ENCODE measurements around the gene ALPP. TPM values are rescaled to one million over a fixed set of nuclear protein-coding genes. Genes with fewer than 3 reads are reported as not detected.
A peak's percentile ranks its signal among the peaks of the same experiment; 100 is the strongest.

The ALPP gene
- total RNA-seq, 3 donors from 2014 or later, result not detected

DNA sequence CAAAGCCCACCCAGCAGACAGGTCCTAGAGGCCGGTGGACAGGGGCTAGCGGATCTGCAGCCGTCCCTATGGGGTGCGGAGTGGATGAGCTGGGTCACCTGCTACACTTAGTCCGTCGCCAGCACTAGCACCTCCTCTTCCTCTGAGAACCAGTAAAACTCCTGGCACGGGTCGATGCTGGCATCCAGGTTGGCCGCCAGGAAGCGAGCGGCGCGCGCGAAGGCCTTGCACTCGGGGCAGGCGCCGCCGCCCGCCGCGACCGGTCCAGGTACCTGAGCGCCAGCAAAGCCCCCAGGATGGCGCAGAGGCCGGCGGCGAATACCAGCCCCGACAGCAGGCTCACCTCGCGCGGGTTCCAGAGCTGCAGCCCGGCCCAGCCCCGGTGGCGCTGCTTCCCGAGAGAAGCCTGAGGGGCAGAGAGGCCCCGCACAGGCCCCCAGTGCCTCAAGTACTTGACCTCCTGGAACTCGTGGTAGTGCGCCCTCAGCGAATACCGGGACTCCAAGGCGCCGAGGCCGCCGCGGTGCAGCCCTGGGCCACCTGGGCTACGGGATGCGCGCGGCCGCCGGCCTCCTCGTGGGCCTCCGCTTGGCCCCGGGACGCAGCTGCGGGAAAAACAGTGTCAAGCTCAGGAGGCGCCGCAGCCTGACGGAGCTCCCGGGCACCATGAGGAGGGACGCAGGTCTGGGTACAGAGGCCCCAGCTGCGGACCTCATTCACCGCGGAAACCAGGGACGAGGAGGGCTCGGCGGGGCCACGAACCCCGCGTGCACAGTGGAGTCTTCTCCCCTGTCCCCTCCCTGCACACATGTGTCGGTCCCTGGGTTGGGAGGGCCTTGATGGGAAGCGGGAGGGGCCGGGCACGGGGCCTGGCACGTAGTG, 27.5 kb upstream of the ALPP start:
- Histone ChIP-seq H3K4me1 (peaks cover 0 to 8% of the 10 kb centered on the region in 2 donors), H3K27me3 (peaks cover 14 to 64% of the 10 kb centered on the region in 2 donors), H3K36me3 (no peaks in the 10 kb centered on the region), H3K27ac (no peak overlapping the region), H3K4me3 (peak overlapping the region in 2 of 3 donors; percentile 28 to 54), H3K9me3 (no peaks in the 10 kb centered on the region)
- TF ChIP-seq POLR2AphosphoS5 (IDR thresholded peaks at IDR 0.05), result no peak
- TF ChIP-seq, protein P1, sequence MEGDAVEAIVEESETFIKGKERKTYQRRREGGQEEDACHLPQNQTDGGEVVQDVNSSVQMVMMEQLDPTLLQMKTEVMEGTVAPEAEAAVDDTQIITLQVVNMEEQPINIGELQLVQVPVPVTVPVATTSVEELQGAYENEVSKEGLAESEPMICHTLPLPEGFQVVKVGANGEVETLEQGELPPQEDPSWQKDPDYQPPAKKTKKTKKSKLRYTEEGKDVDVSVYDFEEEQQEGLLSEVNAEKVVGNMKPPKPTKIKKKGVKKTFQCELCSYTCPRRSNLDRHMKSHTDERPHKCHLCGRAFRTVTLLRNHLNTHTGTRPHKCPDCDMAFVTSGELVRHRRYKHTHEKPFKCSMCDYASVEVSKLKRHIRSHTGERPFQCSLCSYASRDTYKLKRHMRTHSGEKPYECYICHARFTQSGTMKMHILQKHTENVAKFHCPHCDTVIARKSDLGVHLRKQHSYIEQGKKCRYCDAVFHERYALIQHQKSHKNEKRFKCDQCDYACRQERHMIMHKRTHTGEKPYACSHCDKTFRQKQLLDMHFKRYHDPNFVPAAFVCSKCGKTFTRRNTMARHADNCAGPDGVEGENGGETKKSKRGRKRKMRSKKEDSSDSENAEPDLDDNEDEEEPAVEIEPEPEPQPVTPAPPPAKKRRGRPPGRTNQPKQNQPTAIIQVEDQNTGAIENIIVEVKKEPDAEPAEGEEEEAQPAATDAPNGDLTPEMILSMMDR (IDR thresholded peaks at IDR 0.05), result no peak
- TF ChIP-seq POLR2A (IDR thresholded peaks at IDR 0.05), result no peak
- intact Hi-C loops (cut with DNase I; ENCODE audit: low total_unique reads), result no loop called here
- peak; percentile 35 to 48 for DNase-seq (ENCODE audit: low spot score in 2 of 2)

DNA sequence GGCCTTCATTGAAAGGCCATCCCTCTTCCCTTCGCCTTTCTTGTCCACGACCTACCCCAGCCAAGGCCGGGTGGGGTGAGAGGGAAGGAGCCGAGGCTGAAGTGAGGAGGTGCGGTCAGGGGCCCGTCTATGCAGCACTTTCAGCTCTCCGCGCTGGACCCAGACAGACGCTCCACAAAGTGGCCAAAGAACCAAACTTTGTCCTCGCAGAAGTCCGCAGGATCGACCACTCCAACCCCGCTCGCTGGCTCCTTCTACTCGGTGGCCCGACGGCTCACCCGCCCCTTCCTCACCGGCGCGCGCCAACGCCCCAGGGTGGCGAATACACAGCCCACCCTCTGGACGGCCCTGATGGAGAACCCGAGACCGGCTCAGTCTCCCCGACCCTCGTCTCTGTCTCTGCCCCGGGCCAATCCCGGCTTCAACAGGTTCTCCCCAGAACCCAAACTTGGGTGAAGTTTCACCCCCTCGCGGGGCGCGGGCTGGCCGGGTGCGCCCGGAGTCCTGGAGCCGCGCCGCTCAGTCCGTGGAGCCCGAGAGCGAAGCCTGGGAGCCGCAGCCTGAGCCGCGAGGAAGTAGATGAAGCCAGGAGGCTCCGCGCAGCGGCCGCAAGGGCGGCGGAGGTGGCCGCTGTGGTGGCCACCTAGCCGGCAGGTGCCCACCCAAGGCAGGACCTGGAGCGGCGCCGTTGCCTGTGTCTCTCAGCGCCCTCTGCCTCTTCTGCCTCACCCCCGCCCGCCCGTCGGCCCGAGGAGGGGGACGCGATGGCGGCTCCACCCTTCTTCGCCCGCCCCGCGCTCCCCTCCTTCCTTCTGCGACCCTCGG, 26.7 kb upstream of the ALPP start:
- intact Hi-C loops (cut with DNase I; ENCODE audit: low total_unique reads), result no loop called here
- H3K4me3 ChIP-seq, result peak overlapping the region in 2 of 3 donors; percentile 28 to 54
- DNase-seq (ENCODE audit: low spot score in 2 of 2), result no peak
- TF ChIP-seq POLR2A (IDR thresholded peaks at IDR 0.05) (no peak), POLR2AphosphoS5 (IDR thresholded peaks at IDR 0.05) (no peak)
- TF ChIP-seq, protein P1 (IDR thresholded peaks at IDR 0.05), result no peak
- peaks cover 0 to 8% of the 10 kb centered on the region in 2 donors for H3K4me1 ChIP-seq
- peaks cover 14 to 64% of the 10 kb centered on the region in 2 donors for H3K27me3 ChIP-seq
- no peak overlapping the region for H3K27ac ChIP-seq
- H3K36me3 ChIP-seq, result no peaks in the 10 kb centered on the region
- no peaks in the 10 kb centered on the region for H3K9me3 ChIP-seq

DNA sequence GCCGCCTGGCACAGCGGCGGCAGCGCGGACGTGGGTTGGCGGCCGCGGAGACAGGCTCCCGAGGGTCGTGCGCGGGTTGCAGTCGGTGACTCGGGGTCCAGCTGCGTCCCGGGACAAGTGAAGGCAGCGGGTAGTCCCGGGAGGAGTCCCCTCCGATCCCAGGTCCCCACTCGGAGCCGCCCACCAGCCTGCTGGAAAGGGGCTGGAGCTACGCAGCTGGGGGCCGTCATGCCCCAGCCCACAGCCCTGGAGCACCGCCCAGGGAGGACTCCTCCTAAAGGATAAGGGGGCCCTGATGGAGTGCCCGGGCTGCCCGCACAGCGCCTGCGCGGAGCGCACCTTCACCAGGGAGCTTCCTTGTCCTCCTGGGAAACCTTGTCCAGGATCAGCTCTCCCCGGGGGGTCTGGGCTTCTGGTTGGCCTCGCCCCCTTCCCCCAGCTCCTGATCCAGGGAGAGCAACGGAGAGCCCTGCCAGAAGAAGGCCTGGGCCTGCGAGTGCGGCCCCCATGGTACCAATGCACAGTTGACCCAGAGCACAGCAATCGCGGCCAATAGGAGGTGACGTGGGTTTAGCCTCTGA, 25.9 kb upstream of the ALPP start:
- no peaks in the 10 kb centered on the region for H3K36me3 ChIP-seq
- intact Hi-C loops (cut with DNase I; ENCODE audit: low total_unique reads), result no loop called here
- peak overlapping the region in 1 of 3 donors; percentile 54 for H3K4me3 ChIP-seq
- H3K27me3 ChIP-seq, result peaks cover 14 to 64% of the 10 kb centered on the region in 2 donors
- TF ChIP-seq POLR2A (IDR thresholded peaks at IDR 0.05), result no peak
- TF ChIP-seq, protein P1 (IDR thresholded peaks at IDR 0.05), result no peak
- no peak for TF ChIP-seq POLR2AphosphoS5 (IDR thresholded peaks at IDR 0.05)
- no peak for DNase-seq (ENCODE audit: low spot score in 2 of 2)
- peaks cover 0 to 8% of the 10 kb centered on the region in 2 donors for H3K4me1 ChIP-seq
- H3K9me3 ChIP-seq, result no peaks in the 10 kb centered on the region
- H3K27ac ChIP-seq, result no peak overlapping the region

DNA sequence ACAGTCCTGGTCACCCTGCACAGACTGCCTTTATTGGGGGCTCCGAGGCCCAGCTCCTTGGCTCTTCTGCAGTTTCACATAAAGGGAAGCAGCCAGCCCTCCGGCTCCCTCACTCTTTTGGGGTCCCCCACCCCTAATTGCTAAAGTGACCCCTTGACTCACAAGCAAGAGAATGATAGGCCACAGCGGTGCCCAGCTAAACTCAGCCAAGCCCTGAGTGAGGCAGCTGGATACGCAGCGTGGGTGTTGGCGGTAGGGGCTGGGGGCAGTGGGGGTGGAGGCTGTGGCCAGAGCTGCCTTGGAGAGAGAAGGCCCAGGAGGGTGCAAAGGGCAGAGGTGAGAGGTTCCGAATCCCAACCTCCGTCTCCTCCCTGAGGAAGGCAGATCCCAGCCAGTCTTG, 25.5 kb upstream of the ALPP start:
- Histone ChIP-seq H3K4me1 (peaks cover 0 to 8% of the 10 kb centered on the region in 2 donors), H3K4me3 (no peak overlapping the region), H3K9me3 (no peaks in the 10 kb centered on the region), H3K27ac (no peak overlapping the region), H3K27me3 (peaks cover 14 to 64% of the 10 kb centered on the region in 2 donors), H3K36me3 (no peaks in the 10 kb centered on the region)
- TF ChIP-seq POLR2AphosphoS5 (IDR thresholded peaks at IDR 0.05) (no peak), POLR2A (IDR thresholded peaks at IDR 0.05) (no peak)
- TF ChIP-seq, protein P1 (IDR thresholded peaks at IDR 0.05), result no peak
- intact Hi-C loops (cut with DNase I; ENCODE audit: low total_unique reads), result no loop called here
- no peak for DNase-seq (ENCODE audit: low spot score in 2 of 2)

Data from breast epithelium (tissue), 4 donors.